IPS-NIHi7 (cell line): ENCODE measurements around the gene CLIC2.
"Not testable (repeated sequence)": the region's sequence is repeated elsewhere in the genome, so short reads cannot be mapped to it uniquely, and the experiment has no call there.

Source experiments
- DNase-seq: peaks from one replicate; pipeline ENCODE4 v3.0.0; 2012; ENCODE audit warnings: mixed read lengths; ENCODE audit errors: extremely low spot score

Gene CLIC2

DNA sequence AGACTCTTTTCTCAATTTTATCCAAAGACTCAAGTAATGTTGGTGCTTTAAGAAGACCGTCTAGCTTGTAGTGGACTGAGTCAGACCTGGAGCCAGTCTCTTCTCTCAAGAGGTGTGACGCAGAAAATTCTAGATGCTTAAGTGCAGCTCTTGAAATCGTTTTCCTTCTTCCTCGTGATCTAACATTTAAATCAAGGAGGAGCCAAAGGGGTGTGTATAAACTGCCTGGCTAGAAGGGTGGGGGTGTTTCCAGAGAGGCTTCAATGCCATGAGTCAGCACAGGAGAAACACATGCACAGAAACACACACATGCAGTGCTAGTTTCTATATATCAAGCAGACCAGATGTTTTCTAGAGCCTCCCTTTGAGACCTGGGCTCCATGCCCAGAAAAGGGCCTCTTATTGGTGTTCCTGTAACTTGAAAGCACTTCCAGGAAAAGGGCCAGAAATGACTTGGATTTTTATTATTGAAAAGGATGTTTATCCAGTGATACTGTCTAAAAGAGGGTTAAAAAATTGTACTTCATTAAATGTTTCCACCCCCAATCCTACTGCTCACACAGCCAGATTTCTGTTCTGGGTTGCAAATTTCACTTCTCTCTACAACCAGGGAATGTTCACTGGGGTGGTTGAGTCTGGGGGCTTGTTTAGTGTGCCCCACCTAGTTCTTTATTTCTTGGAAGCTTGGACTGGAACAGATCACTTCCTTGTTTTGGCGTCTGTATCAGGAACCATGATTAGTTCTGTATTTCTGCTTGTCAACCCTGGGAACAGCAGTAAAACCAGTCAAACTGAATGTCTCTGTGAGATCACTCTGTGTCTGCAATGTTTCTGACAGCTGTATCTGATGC is at the start of gene CLIC2:
TSS of gene CLIC2 (minus strand) at position 129 of the 851 bp plus-strand sequence. CDS start 187 bp downstream, outside the sequence.
- DNase-seq: no peak

DNA sequence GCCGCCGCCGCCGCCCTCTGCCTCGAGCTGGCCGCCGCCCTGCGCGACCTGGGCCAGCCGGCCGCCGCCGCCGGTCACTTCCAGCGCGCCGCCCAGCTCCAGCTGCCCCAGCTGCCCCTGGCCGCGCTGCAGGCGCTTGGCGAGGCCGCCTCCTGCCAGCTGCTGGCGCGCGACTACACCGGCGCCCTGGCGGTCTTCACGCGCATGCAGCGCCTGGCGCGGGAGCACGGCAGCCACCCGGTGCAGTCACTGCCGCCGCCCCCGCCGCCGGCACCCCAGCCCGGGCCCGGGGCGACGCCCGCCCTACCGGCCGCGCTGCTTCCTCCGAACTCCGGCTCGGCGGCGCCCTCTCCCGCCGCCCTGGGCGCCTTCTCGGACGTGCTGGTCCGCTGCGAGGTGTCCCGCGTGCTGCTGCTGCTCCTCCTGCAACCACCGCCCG is 48.1 kb upstream of the CLIC2 start:
- DNase-seq: not testable (repeated sequence)

DNA sequence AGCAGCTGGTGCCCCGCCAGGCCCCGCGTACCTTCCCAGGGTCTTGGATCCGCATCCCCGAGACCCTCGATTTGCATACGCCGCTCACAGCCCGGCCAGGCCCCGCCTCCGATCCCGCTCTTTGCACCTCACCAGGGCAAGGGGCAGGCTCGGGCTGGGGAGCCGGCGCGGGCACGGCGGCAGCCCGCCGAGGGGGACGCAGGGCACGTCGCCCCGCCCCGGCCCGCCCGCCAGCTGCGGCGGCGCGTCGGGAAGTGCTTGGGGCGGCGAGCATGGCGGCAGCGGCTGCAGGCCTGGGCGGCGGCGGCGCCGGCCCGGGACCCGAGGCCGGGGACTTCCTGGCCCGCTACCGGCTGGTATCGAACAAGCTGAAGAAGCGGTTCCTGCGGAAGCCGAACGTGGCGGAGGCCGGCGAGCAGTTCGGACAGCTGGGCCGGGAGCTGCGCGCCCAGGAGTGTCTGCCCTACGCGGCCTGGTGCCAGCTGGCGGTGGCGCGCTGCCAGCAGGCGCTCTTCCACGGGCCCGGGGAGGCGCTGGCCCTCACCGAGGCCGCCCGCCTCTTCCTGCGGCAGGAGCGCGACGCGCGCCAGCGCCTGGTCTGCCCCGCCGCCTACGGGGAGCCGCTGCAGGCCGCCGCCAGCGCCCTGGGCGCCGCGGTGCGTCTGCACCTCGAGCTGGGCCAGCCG is 47.6 kb upstream of the CLIC2 start, which contains the start of gene F8A2:
TSS of gene F8A2 (plus strand) at position 253 of the 686 bp plus-strand sequence. CDS start at position 273, 20 bp downstream.
- not testable (repeated sequence) for DNase-seq

GRCh38 chrX:155379802-155380201 is 45.4 kb upstream of the CLIC2 start:
- DNase-seq: not testable (repeated sequence)

DNA sequence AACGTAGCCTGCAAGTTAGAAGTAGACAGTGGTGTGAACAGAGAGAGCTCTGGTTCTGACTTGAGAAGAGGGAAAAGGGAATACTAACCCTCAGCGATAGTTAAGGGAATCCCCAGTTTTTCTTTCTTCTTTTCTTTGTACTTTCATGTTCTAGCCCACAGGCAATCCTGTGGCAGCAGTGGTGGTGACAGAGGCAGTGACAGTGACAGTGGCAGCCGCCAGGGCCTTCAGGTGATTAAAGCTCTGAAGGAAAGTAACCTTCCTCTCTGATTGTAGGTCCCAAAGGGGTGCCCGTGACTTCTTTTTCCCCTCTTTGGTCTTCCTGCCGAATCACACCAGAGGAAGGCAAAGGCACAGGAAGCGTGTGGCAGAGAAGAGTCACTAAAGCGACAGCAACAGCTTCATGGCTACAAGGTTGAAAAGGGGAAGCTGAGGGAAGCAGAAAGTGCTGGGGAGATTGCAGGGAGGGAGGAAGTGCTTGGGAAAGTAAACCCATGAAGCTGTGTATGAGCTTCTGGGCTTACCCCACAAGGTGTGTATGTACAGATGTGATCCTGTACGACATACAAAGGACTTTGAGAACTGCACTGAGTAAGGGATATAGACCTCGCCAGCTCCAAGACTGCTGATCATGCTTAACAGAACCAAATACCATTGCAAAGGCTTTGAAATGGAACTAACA is 39.5 kb upstream of the CLIC2 start:
- DNase-seq: not testable (repeated sequence)

GRCh38 chrX:155363712-155364111 is 29.3 kb upstream of the CLIC2 start:
- not testable (repeated sequence) for DNase-seq

DNA sequence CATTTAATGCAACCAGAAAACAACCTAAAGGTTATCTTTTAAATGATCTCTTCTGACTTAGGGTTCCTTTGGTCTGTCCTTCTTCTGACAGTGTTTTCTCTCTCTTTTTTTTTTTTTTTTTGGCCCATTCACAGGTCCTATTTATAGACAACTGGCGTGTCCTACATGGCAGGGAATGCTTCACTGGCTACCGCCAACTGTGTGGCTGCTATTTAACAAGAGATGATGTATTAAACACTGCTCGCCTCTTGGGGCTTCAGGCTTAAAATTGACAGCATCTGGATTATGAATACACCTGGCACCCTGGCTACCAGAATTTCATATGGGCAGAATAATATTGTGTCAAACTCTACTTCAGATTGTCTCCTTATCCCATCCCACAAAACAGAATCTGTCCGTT is 15.0 kb upstream of the CLIC2 start:
- DNase-seq: not testable (repeated sequence)

DNA sequence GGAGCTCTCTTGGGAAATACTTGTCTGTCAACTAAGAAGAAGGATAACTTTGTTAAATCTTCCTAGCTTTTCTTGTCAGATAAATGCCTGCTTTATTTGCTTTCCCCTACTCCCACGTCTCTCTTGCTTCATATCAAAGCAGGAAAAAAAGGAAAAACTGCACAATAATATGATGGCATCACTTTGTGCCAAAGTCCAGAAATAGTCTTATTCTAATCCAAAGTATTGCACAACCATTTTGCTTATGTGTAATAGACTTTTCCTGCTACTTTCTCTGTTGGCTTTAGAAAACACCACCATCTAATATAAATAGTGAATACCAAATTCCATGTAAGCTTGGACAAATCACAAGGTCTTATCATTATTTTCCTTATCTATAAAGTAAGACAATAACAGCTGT is 11.3 kb upstream of the CLIC2 start:
- not testable (repeated sequence) for DNase-seq

DNA sequence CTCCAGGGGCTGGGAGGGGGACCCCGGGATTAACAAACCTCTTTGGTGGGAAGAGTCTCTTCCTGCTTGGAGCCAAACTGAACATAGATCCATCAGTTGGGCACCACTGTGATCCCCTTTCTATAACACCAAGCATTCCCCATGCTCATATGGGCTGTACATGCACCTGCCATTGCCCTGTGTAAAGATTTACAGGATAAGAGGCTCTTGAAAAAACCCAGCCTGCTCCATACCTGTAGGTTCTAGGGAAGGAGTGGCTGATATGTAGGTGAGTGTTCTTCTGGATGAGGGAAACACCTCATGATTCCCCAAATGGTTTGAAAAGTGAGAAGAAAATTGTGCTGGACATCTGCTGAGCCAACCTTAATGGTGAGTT is 911 bp upstream of the CLIC2 start:
- not testable (repeated sequence) for DNase-seq

- DNase-seq: no peak
Observed at GRCh38 chrX:155333544-155334100, 792 bp downstream of the CLIC2 start.

DNA sequence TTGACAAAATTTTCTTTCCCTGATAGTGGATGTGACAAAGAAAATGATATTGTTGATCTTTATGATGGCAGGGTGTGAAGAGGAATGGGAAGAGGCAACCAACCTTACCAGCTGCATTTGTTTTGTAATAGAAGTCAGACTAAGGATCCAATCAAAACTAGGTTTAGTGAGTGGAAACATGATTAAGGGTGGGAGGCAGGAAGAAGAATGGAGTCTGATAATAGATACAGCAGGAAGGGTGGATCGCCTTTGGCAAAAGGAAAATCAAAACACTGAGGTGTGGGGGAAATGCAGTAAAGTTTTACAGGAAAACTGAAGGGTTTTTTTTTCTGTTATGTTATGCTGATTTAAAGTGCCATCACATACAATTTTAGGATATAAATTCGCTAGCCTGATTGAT is 3.4 kb downstream of the CLIC2 start:
- no peak for DNase-seq

DNA sequence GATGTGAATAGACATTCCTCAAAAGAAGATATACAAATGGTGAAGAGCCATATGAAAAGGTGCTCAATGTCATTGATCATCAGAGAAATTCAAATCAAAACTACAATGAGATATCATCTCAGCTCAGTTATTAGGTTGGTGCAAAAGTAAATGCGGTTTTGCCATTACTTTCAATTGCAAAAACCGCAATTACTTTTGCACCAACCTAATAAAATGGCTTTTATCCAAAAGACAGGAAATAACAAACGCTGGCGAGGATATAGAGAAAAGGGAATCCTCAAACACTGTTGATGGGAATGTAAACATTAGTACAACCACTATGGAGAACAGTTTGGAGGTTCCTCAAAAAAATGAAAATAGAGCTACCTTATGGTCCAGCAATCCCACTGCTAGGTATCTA is 5.1 kb downstream of the CLIC2 start:
- no peak for DNase-seq

- no peak for DNase-seq
Observed at GRCh38 chrX:155326610-155327009, 7.8 kb downstream of the CLIC2 start.

- DNase-seq: no peak
Observed at GRCh38 chrX:155314260-155314659, 20.2 kb downstream of the CLIC2 start.

DNA sequence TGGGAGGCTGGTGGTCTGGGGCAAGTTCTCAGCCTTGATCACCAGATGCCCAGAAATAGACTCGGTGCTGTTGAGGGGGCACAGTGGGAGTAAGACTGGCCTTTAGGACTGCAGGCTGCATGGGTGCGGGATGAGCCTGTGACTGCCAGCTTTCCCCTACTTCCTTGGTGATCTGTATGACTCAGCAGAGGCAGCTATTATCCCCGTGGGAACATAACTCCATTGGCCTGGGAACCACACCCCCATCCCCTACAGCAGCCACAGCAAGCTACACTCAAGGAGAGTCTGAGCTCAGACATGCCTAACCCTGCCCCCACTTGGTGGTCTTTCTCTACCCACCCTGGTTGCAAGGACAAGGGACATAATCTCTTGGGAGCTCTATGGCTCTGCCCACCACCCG is 20.6 kb downstream of the CLIC2 start:
- DNase-seq: no peak

GRCh38 chrX:155293771-155294170 is 40.6 kb downstream of the CLIC2 start:
- DNase-seq: no peak

DNA sequence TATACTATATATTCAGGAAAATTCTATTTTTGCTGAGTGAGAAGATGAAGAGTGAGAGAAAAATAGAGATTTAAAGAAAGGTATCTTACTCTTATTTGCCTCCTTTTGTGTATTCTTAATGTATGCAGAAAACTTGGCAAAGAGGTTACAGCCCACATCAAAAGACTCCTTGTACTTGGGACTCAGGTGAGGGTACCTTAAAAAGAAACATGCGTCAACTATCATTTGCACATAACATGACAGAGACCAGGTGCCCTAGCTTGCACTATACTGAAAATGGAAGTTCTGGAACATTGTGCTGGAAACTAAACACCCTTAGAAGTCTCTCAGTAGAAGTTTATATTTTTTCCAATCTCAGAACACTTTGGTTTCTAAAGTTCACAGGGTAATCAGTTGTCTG is 54.5 kb downstream of the CLIC2 start:
- DNase-seq: no peak

- DNase-seq: no peak
Observed at GRCh38 chrX:155270969-155271368, 63.4 kb downstream of the CLIC2 start.

DNA sequence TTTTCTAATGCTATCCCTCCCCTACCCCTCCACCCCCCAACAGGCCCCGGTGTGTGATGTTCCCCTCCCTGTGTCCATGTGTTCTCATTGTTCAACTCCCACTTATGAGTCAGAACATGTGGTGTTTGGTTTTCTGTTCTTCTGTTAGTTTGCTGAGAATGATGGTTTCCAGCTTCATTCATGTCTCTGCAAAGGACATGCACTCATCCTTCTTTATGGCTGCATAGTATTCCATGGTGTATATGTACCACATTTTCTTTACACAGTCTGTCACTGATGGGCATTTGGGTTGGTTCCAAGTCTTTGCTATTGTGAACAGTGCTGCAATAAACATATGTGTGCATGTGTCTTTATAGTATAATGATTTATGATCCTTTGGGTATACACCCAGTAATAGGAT is 66.4 kb downstream of the CLIC2 start:
- not testable (repeated sequence) for DNase-seq

DNA sequence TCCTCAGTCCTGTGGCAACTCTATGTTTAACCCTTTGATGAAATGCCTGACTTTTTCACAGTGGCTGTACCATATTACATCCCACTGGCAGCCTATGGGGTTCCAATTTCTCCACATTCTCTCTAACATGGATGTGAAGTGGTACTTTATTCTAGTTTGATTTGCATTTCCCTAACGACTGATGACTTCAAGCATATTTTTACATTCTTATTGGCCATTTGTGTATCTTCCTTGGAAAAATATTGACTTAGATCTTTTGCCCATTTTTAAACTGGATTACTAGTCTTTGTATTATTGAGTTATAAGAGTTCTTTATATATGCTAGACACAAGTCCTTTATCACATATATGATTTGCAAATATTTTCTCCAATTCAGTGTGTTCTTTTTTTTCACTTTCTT is 68.0 kb downstream of the CLIC2 start:
- DNase-seq: no peak

GRCh38 chrX:155263854-155264628 is 70.4 kb downstream of the CLIC2 start, which contains the start of gene RAB39B:
Gene RAB39B, minus strand, starts transcription at chrX:155264491. Its CDS starts 203 bp downstream, at chrX:155264288.
- peak; percentile 70 for DNase-seq
